ENCODE results near the gene PLEKHO2. TPM values are rescaled to one million over a fixed set of nuclear protein-coding genes. Genes with fewer than 3 reads are reported as not detected.

Gene PLEKHO2
- total and polyA plus RNA-seq, 10 of the 15 experiments (the other 5 are each of a cell fraction or from before 2014, with no cell fraction given), result 1.4 to 25.6 (median 20.5) TPM

DNA sequence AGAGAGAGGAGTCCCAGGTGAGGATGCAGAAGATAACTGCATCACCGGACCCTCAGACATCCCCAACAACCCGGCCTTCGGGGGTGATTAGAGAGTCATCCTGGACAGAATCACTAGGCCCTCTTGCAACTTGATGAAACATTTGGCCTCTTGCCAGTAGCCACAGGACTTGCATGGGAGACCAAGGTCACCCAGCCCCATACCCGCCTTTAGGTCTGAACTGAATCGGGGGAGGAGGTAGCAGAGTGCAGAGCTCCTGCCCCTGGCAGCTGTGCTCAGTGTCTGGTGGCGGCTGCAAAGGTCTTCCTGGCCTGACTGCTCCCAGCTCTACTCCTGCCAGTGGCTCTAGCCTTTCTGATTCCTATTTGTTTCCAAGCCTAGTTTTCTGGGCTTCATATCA lies 28.6 kb upstream of the PLEKHO2 start:
- no peaks in the 10 kb centered on the region for H3K79me2 ChIP-seq (ENCODE audit: control insufficient read depth, insufficient read depth, low read length)
- DNase-seq (ENCODE audit: low read depth, low spot score) (no peak), ATAC-seq (peak; percentile 77), FAIRE-seq (no peak)
- no peaks in the 10 kb centered on the region for H3K27me3 ChIP-seq (replicated peaks in 1 of 2; ENCODE audit: control insufficient read depth in 2 of 2, insufficient read depth in 2 of 2, low read length in 1 of 2)
- intact Hi-C loops (cut with micrococcal nuclease; ENCODE audit: unreplicated experiment) (loop anchor here (5.0 kb wide), 1 partner anchor 126 kb away; no protein-coding TSS in a partner anchor), in situ Hi-C loops (cut with MboI) (loop anchor here (5.0 kb wide), 1 partner anchor 81 kb away; no protein-coding TSS in a partner anchor)
- H3K27ac ChIP-seq (ENCODE audit: control insufficient read depth, insufficient read depth), result no peak overlapping the region
- no peaks in the 10 kb centered on the region for H3K9me3 ChIP-seq (replicated peaks; ENCODE audit: control insufficient read depth, insufficient read depth, low read length)
- H3K9ac ChIP-seq (ENCODE audit: control insufficient read depth, insufficient read depth, low read length), result no peak overlapping the region
- no peak overlapping the region for H3K4me3 ChIP-seq
- RAD21 ChIA-PET (ENCODE audit: unreplicated experiment), result interaction anchor here (0.8 to 8.0 kb wide), 10 partner anchors 8 to 92 kb away, joined by 3 to 104 read pairs (median 25); partner anchors contain the start of gene PIF1
- H3K4me1 ChIP-seq (ENCODE audit: control insufficient read depth, insufficient read depth, low read length), result peaks cover 17% of the 10 kb centered on the region
- CTCF ChIA-PET, result interaction anchor here (1.2 to 17.1 kb wide), 9 partner anchors 8 to 92 kb away, joined by 3 to 529 read pairs (median 60); partner anchors contain the start of gene PIF1
- H2AFZ ChIP-seq (ENCODE audit: control insufficient read depth, low read depth, low read length), result no peak overlapping the region
- H3K36me3 ChIP-seq (ENCODE audit: control insufficient read depth in 2 of 2, insufficient read depth in 2 of 2, low read length in 1 of 2), result peaks cover 5 to 11% of the 10 kb centered on the region in 2 experiments
- H4K20me1 ChIP-seq (ENCODE audit: control insufficient read depth, insufficient read depth), result no peaks in the 10 kb centered on the region
- POLR2A ChIA-PET, result interaction anchor here (1.6 to 6.0 kb wide), 4 partner anchors 9 to 81 kb away, joined by 5 to 38 read pairs (median 15); partner anchors contain the start of gene PIF1
- H3K4me2 ChIP-seq (ENCODE audit: control insufficient read depth, insufficient read depth), result no peak overlapping the region
- 14% methylated on average over 6 of the region's 6 CpGs for WGBS (ENCODE audit: insufficient coverage, insufficient replicate concordance, low lambda C conversion rate, missing lambda C conversion rate)
- SMC1A ChIA-PET (ENCODE audit: uncharacterized antibody, unreplicated experiment), result interaction anchor here (0.7 to 16.7 kb wide), 12 partner anchors 8 to 90 kb away, joined by 3 to 308 read pairs (median 4); partner anchors contain the start of gene PIF1
- no TSS peak for BruUV-seq (replicated peaks)
- TF ChIP-seq ZNF24 (IDR thresholded peaks at IDR 0.05), result 0 out of 2 replicates have a peak, but pooled peaks have one; percentile 14
- peak; percentile 73 for TF ChIP-seq SMAD1 (IDR thresholded peaks at IDR 0.05; ENCODE audit: low read depth, partially characterized antibody)
- no peak for TF ChIP-seq SIX5 (IDR thresholded peaks at IDR 0.05; ENCODE audit: low read depth, low read length, severe bottlenecking)
- TF ChIP-seq TCF3 (IDR thresholded peaks at IDR 0.05; ENCODE audit: borderline replicate concordance, insufficient read depth, low read depth, low read length), result no peak
- no peak for TF ChIP-seq TCF12 (IDR thresholded peaks at IDR 0.05; ENCODE audit: low read depth, low read length)
- peak in 1 of 2 experiments; percentile 38; a peak in 1 of 4 replicates for TF ChIP-seq BHLHE40 (IDR thresholded peaks at IDR 0.05; ENCODE audit: borderline replicate concordance in 1 of 2, low read depth in 2 of 2, low read length in 1 of 2)
- no peak for TF ChIP-seq BCL11A (IDR thresholded peaks at IDR 0.05; ENCODE audit: low read depth, low read length)
- no peak for TF ChIP-seq NBN (IDR thresholded peaks at IDR 0.05)
- TF ChIP-seq TCF7 (IDR thresholded peaks at IDR 0.05; ENCODE audit: borderline replicate concordance), result no peak
- TF ChIP-seq IKZF1 (conservative IDR thresholded peaks at IDR 0.05), result 0 out of 2 replicates have a peak, but pooled peaks have one; percentile 13
- TF ChIP-seq, protein P1, sequence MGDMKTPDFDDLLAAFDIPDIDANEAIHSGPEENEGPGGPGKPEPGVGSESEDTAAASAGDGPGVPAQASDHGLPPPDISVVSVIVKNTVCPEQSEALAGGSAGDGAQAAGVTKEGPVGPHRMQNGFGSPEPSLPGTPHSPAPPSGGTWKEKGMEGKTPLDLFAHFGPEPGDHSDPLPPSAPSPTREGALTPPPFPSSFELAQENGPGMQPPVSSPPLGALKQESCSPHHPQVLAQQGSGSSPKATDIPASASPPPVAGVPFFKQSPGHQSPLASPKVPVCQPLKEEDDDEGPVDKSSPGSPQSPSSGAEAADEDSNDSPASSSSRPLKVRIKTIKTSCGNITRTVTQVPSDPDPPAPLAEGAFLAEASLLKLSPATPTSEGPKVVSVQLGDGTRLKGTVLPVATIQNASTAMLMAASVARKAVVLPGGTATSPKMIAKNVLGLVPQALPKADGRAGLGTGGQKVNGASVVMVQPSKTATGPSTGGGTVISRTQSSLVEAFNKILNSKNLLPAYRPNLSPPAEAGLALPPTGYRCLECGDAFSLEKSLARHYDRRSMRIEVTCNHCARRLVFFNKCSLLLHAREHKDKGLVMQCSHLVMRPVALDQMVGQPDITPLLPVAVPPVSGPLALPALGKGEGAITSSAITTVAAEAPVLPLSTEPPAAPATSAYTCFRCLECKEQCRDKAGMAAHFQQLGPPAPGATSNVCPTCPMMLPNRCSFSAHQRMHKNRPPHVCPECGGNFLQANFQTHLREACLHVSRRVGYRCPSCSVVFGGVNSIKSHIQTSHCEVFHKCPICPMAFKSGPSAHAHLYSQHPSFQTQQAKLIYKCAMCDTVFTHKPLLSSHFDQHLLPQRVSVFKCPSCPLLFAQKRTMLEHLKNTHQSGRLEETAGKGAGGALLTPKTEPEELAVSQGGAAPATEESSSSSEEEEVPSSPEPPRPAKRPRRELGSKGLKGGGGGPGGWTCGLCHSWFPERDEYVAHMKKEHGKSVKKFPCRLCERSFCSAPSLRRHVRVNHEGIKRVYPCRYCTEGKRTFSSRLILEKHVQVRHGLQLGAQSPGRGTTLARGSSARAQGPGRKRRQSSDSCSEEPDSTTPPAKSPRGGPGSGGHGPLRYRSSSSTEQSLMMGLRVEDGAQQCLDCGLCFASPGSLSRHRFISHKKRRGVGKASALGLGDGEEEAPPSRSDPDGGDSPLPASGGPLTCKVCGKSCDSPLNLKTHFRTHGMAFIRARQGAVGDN (IDR thresholded peaks at IDR 0.05), result 0 out of 2 replicates have a peak, but pooled peaks have one; percentile 35
- no peak for TF ChIP-seq WRNIP1 (IDR thresholded peaks at IDR 0.05; ENCODE audit: borderline replicate concordance, low read depth, low read length)
- TF ChIP-seq NFIC (IDR thresholded peaks at IDR 0.05; ENCODE audit: low read depth, low read length), result no peak
- TF ChIP-seq RB1 (IDR thresholded peaks at IDR 0.05; ENCODE audit: borderline replicate concordance), result no peak
- TF ChIP-seq, protein P2, sequence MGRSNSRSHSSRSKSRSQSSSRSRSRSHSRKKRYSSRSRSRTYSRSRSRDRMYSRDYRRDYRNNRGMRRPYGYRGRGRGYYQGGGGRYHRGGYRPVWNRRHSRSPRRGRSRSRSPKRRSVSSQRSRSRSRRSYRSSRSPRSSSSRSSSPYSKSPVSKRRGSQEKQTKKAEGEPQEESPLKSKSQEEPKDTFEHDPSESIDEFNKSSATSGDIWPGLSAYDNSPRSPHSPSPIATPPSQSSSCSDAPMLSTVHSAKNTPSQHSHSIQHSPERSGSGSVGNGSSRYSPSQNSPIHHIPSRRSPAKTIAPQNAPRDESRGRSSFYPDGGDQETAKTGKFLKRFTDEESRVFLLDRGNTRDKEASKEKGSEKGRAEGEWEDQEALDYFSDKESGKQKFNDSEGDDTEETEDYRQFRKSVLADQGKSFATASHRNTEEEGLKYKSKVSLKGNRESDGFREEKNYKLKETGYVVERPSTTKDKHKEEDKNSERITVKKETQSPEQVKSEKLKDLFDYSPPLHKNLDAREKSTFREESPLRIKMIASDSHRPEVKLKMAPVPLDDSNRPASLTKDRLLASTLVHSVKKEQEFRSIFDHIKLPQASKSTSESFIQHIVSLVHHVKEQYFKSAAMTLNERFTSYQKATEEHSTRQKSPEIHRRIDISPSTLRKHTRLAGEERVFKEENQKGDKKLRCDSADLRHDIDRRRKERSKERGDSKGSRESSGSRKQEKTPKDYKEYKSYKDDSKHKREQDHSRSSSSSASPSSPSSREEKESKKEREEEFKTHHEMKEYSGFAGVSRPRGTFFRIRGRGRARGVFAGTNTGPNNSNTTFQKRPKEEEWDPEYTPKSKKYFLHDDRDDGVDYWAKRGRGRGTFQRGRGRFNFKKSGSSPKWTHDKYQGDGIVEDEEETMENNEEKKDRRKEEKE (IDR thresholded peaks at IDR 0.05), result no peak
